Thyroid gland (tissue), 4 donors: Measurements from ENCODE around the gene C20orf144. TPM values are rescaled to one million over a fixed set of nuclear protein-coding genes. Genes with fewer than 3 reads are reported as not detected.

Source experiments
- DNase-seq, 2 donors: peaks; one replicate each; pipeline ENCODE4 v3.0.0-alpha.2; 2019
- H3K27ac ChIP-seq, 3 donors: fragments of 200-600 bp; sonication (generic); 1 replicate in 2 of 3; 2 replicates in 1 of 3; pipeline ENCODE4 v1.5.1; 2016 to 2019; ENCODE audit warnings: mild to moderate bottlenecking in 1 of 3, moderate library complexity in 1 of 3
- H3K27me3 ChIP-seq: fragments of 200-600 bp; sonication (generic); one replicate; pipeline ENCODE4 v1.5.1; 2019
- H3K36me3 ChIP-seq, 2 donors: fragments of 200-600 bp; sonication (generic); one replicate each; pipeline ENCODE4 v1.5.1; 2016 to 2019
- H3K4me1 ChIP-seq, 2 donors: fragments of 200-600 bp; sonication (generic); one replicate each; pipeline ENCODE4 v1.5.1; 2017 to 2019
- H3K4me3 ChIP-seq, 3 donors: fragments of 200-600 bp; sonication (generic); replicated peaks in 1 of 3; 1 replicate in 2 of 3; 2 replicates in 1 of 3; pipeline ENCODE4 v1.5.1; 2016; ENCODE audit warnings: mild to moderate bottlenecking in 1 of 3
- H3K9me3 ChIP-seq: fragments of 200-600 bp; sonication (generic); one replicate; pipeline ENCODE4 v1.5.1; 2017
- POLR2A ChIP-seq, 2 donors: fragments of 450-650 bp; IDR thresholded peaks; one replicate each; pipeline ENCODE4 v1.6.1; 2017; ENCODE audit warnings: antibody characterized with exemption in 2 of 2, mild to moderate bottlenecking in 2 of 2, moderate library complexity in 1 of 2
- WGBS, 2 donors: methylation state at CpG; one replicate each; pipeline ENCODE4 v1.1.5; 2017; 5-methylcytosine and 5-hydroxymethylcytosine counted together
- intact Hi-C: fragments of 100-400 bp; cut with DNase I; formaldehyde crosslinking; loops from one replicate; pipeline ENCODE4 v1.15.1; 2023
- total RNA-seq, 4 donors: library from RNA; depleted of rRNA; stranded (reverse); fragments of >200 nt; gene quantifications; one replicate each; pipeline ENCODE4 v1.2.3, GENCODE V29; 2016
- TF ChIP-seq, protein P1 (sequence below), 6 experiments: fragments of 200-600 bp in 3 of 6; fragments of 450-650 bp in 3 of 6; sonication (generic) in 3 of 6; IDR thresholded peaks; one replicate each; pipeline ENCODE4 v1.5.1; 2016 to 2019; ENCODE audit warnings: antibody characterized with exemption in 6 of 6, mild to moderate bottlenecking in 2 of 6, inconsistent platforms in 1 of 6, moderate library complexity in 1 of 6

Gene C20orf144
- total RNA-seq, 4 donors from 2014 or later = 0.13 TPM; not detected in 3

DNA sequence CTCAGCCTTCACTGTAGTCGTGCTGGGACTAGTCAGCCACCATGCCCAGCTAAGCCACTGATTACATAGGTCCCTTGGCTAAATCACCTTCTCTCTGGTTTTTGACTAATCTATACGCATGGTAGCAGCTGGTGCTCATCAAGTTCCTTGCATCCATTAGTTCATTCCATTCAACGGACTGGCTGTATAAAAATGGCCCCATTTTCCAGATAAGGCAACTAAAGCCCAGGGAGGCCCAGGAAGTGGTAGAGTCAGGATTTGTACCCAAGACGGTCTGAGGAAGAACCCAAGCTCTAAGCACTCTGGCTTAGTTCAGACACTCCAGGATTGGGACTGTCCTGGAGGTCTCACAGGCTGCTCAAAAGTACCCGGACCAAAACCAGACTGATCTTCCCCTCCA lies 19.2 kb downstream of the C20orf144 start:
- TF ChIP-seq, protein P1, sequence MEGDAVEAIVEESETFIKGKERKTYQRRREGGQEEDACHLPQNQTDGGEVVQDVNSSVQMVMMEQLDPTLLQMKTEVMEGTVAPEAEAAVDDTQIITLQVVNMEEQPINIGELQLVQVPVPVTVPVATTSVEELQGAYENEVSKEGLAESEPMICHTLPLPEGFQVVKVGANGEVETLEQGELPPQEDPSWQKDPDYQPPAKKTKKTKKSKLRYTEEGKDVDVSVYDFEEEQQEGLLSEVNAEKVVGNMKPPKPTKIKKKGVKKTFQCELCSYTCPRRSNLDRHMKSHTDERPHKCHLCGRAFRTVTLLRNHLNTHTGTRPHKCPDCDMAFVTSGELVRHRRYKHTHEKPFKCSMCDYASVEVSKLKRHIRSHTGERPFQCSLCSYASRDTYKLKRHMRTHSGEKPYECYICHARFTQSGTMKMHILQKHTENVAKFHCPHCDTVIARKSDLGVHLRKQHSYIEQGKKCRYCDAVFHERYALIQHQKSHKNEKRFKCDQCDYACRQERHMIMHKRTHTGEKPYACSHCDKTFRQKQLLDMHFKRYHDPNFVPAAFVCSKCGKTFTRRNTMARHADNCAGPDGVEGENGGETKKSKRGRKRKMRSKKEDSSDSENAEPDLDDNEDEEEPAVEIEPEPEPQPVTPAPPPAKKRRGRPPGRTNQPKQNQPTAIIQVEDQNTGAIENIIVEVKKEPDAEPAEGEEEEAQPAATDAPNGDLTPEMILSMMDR (IDR thresholded peaks at IDR 0.05) = no peak
- TF ChIP-seq POLR2A (IDR thresholded peaks at IDR 0.05) = no peak
- Histone ChIP-seq H3K27me3 (no peaks in the 10 kb centered on the region), H3K36me3 (no peaks in the 10 kb centered on the region), H3K9me3 (no peaks in the 10 kb centered on the region), H3K4me1 (peaks cover 0 to 8% of the 10 kb centered on the region in 2 donors), H3K27ac (no peak overlapping the region), H3K4me3 (no peak overlapping the region)
- 81 to 89% methylated on average over 5 of the region's 5 CpGs for WGBS, 2 donors
- DNase-seq = no peak
- intact Hi-C loops = no loop called here

DNA sequence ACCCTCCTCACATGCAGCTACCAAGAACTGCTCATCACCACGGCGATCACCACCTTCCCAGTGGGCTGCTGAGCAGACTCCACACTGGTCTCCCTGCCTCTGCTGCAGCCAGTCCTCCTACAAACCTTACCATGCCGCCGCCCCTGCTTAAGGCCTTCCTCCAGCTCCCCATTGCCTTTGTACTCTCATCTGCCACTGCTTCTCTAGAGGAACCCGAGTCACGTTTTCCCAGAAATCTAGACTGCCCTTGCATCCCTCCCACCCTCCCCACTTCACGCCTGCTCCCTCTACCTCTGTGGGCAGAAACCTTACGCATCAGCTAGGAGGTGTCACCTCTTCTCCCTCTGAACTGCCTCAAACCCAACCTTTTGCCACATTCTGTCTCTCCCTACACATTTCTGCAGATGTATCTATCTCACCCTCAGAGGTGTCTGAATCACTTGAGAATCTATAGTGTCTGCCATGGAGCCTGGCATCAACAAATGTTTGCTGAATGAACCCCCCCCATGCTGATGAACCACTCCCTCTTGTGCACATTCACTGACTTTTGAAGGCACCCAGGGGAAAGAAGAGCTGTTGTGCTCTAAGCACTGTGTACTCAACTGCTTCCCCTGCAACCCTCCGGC lies 19.7 kb downstream of the C20orf144 start:
- intact Hi-C loops = no loop called here
- no peak overlapping the region for H3K4me3 ChIP-seq
- H3K36me3 ChIP-seq = no peaks in the 10 kb centered on the region
- no peaks in the 10 kb centered on the region for H3K27me3 ChIP-seq
- no peak overlapping the region for H3K27ac ChIP-seq
- no peak for DNase-seq
- TF ChIP-seq, protein P1 (IDR thresholded peaks at IDR 0.05) = no peak
- no peak for TF ChIP-seq POLR2A (IDR thresholded peaks at IDR 0.05)
- 76 to 86% methylated on average over 9 of the region's 9 CpGs for WGBS, 2 donors
- H3K4me1 ChIP-seq = peaks cover 0 to 11% of the 10 kb centered on the region in 2 donors
- H3K9me3 ChIP-seq = no peaks in the 10 kb centered on the region

DNA sequence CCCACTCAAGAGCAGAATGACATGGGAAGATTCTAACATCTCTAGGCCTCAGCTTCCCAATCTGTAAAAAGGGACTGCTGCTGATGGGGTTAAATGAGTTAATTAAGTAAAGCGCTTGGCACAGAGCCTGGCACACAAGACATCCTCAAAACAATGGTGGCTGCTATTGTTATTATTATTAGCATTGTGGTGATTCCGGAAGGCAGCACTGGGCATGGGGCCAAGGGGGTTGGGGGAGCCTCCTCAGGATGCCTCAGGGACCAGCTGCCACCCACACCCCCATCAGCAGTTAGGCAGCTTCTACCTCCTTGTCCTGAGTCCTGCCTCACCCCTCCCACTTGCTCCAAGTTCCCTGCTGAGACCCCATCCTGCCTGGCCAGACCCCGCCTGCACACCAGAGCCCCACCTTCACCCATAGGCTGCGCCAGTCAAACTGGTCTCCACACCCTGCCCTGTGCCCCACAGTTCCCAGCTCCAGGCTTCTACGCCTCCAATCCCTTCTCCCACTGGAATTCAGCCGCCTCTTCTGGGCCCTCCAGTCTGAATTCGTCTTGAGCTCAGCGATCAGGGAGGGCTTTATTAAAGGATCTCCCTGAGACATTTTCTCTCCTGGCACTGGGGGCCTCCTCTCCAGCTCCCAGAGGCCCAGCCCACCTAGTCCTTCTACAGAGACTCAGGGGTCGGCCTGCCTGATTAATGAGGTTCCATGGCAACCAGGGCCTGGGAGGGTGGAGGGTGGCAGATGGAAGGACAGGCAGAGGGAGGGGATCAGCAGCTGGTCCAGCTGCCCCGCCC lies 22.6 kb downstream of the C20orf144 start:
- Histone ChIP-seq H3K4me1 (peaks cover 5 to 27% of the 10 kb centered on the region in 2 donors), H3K4me3 (no peak overlapping the region), H3K27me3 (no peaks in the 10 kb centered on the region), H3K36me3 (no peaks in the 10 kb centered on the region), H3K9me3 (no peaks in the 10 kb centered on the region), H3K27ac (no peak overlapping the region)
- no peak for DNase-seq
- intact Hi-C loops = no loop called here
- TF ChIP-seq, protein P1 (IDR thresholded peaks at IDR 0.05) = no peak
- TF ChIP-seq POLR2A (IDR thresholded peaks at IDR 0.05) = no peak
- 48 to 55% methylated on average over 9 to 10 of the region's 10 CpGs for WGBS, 2 donors

DNA sequence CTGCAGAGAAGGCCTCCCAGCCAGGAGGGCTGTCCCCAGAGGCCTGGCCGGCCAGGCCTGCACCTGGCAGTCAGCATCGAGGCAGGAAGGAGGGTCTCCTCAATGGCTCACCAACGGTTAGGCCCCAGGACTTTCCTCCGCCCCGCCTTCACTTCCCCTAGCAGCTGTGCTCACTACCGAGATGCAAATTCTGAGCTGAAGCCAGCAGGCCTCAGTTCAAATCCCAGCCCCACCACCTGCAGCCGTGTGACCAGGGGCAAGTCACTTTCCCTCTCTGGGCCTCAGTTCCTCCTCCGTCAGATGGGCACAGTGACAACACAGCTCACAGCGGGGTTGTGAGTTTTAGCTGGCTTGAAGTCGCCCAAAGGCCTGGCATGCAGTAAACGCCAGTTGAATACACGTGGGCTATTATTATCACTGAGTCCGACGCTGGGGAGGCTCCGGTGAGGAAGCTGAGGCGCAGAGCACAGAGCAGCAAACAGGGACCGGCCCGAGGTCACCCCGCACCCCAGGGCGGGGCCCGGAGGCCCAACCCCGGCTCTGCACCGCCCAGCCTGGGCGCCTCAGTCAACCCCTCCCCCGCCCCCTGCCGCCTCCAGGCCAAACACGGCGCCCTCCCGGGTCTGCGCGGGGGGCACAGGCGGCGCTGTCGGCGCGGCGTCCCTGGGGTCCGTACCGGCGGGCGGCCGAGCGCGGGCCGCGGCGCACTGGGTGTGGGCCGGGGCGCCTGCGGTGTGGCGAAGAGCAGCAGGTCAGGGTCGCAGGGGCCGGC lies 23.4 kb downstream of the C20orf144 start:
- no peak overlapping the region for H3K27ac ChIP-seq
- H3K36me3 ChIP-seq = no peaks in the 10 kb centered on the region
- peak overlapping the region in 1 of 3 donors; percentile 12 for H3K4me3 ChIP-seq
- TF ChIP-seq, protein P1 (IDR thresholded peaks at IDR 0.05) = no peak
- TF ChIP-seq POLR2A (IDR thresholded peaks at IDR 0.05) = no peak
- H3K4me1 ChIP-seq = peaks cover 5 to 27% of the 10 kb centered on the region in 2 donors
- DNase-seq = peak in 1 of 2 donors; percentile 11
- intact Hi-C loops = no loop called here
- WGBS, 2 donors = 9 to 12% methylated on average over 7 to 9 of the region's 53 CpGs
- no peaks in the 10 kb centered on the region for H3K9me3 ChIP-seq
- H3K27me3 ChIP-seq = no peaks in the 10 kb centered on the region
